Activated CD4-positive, alpha-beta T cell treated with anti-CD3 and anti-CD28 coated beads, Interleukin-2, amount 10 ng/mL, durations not matched to agents 24 days and 14 days (primary cell): ENCODE results near the gene TULP4. TPM values are rescaled to one million over a fixed set of nuclear protein-coding genes. Genes with fewer than 3 reads are reported as not detected.
"Not testable (repeated sequence)": the region's sequence is repeated elsewhere in the genome, so short reads cannot be mapped to it uniquely, and the experiment has no call there.

Source experiments
- DNase-seq: peaks from one replicate; pipeline ENCODE4 v3.0.0; 2022
- H3K27ac Mint-ChIP-seq: one replicate; pipeline ENCODE4 v1.8.0; 2022; ENCODE audit warnings: mild to moderate bottlenecking, mixed read lengths
- H3K27me3 Mint-ChIP-seq: one replicate; pipeline ENCODE4 v1.8.0; 2022; ENCODE audit warnings: mixed read lengths
- H3K36me3 Mint-ChIP-seq: one replicate; pipeline ENCODE4 v1.8.0; 2022; ENCODE audit warnings: low read depth, mild to moderate bottlenecking, mixed read lengths
- H3K4me1 Mint-ChIP-seq: one replicate; pipeline ENCODE4 v1.8.0; 2021; ENCODE audit warnings: mixed read lengths
- H3K4me3 Mint-ChIP-seq: one replicate; pipeline ENCODE4 v1.8.0; 2022; ENCODE audit warnings: mild to moderate bottlenecking, moderate library complexity, mixed read lengths
- H3K9me3 Mint-ChIP-seq: one replicate; pipeline ENCODE4 v1.8.0; 2021; ENCODE audit warnings: mixed read lengths
- intact Hi-C: fragments of 100-400 bp; cut with micrococcal nuclease; formaldehyde crosslinking; loops from one replicate; pipeline ENCODE4 v1.15.1; 2023
- total RNA-seq: library from RNA; stranded (reverse); gene quantifications from 2 replicates; pipeline ENCODE4 v1.2.3, GENCODE V29; 2022

Gene TULP4
- total RNA-seq, 1 donor from 2014 or later, result 23.9 TPM

GRCh38 chr6:158461954-158462353, 149.7 kb downstream of the TULP4 start:
- peaks cover 11% of the 10 kb centered on the region for H3K36me3 Mint-ChIP-seq
- no peak overlapping the region for H3K27ac Mint-ChIP-seq
- no peak for DNase-seq
- intact Hi-C loops, result no loop called here
- peaks cover 4% of the 10 kb centered on the region for H3K4me1 Mint-ChIP-seq
- H3K9me3 Mint-ChIP-seq, result no peaks in the 10 kb centered on the region
- no peak overlapping the region for H3K4me3 Mint-ChIP-seq
- no peaks in the 10 kb centered on the region for H3K27me3 Mint-ChIP-seq

DNA sequence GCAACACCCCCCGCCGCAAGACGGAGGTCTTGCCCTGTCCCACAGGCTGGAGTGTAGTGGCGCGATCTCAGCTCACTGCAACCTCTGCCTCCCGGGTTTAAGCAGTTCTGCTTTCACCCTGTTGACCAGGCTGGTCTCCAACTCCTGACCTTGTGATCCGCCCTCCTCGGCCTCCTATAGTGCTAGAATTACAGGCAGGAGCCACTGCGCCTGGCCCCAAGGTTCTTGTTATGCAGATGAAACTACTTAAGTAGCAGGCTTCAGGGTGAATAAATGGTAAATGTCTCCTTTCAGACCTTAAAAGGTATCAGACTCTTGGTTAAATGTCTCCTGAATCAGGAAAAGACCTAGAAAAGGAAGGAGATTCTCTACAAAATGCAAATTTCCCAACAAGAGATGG, 152.2 kb downstream of the TULP4 start:
- no peak for DNase-seq
- no peaks in the 10 kb centered on the region for H3K27me3 Mint-ChIP-seq
- H3K4me1 Mint-ChIP-seq, result peaks cover 4% of the 10 kb centered on the region
- intact Hi-C loops, result no loop called here
- H3K27ac Mint-ChIP-seq, result no peak overlapping the region
- no peaks in the 10 kb centered on the region for H3K9me3 Mint-ChIP-seq
- no peak overlapping the region for H3K4me3 Mint-ChIP-seq
- peaks cover 11% of the 10 kb centered on the region for H3K36me3 Mint-ChIP-seq

DNA sequence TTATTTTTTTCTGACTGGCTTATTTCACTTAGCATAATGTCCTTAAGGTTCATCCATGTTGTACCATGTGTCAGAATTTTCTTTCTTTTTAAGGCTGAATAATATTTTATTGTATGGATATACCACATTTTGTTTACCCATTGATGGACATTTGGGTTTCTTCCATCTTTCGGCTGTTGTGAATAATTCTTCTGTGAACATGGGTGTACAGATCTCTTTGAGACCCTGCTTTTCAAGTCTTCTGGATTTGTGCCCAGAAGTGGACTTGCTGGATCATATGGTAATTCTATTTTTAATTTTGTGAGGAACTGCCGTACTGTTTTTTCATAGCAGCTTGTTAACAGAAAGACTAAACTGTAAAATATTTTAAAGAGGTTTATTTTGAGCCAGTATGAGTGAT, 153.0 kb downstream of the TULP4 start:
- Mint-ChIP-seq H3K36me3 (peaks cover 8% of the 10 kb centered on the region), H3K27ac (no peak overlapping the region), H3K27me3 (no peaks in the 10 kb centered on the region), H3K4me3 (no peak overlapping the region), H3K4me1 (peaks cover 2% of the 10 kb centered on the region), H3K9me3 (no peaks in the 10 kb centered on the region)
- intact Hi-C loops, result no loop called here
- no peak for DNase-seq

- Mint-ChIP-seq H3K4me3 (no peak overlapping the region), H3K9me3 (no peaks in the 10 kb centered on the region), H3K27me3 (no peaks in the 10 kb centered on the region), H3K36me3 (peaks cover 8% of the 10 kb centered on the region), H3K27ac (no peak overlapping the region), H3K4me1 (peaks cover 2% of the 10 kb centered on the region)
- intact Hi-C loops, result no loop called here
- no peak for DNase-seq
These were observed 153.5 kb downstream of the TULP4 start for GRCh38 chr6:158465747-158466146.

- no peaks in the 10 kb centered on the region for H3K27me3 Mint-ChIP-seq
- H3K9me3 Mint-ChIP-seq, result no peaks in the 10 kb centered on the region
- no peak overlapping the region for H3K27ac Mint-ChIP-seq
These were observed 155.7 kb downstream of the TULP4 start for GRCh38 chr6:158467923-158468322.

DNA sequence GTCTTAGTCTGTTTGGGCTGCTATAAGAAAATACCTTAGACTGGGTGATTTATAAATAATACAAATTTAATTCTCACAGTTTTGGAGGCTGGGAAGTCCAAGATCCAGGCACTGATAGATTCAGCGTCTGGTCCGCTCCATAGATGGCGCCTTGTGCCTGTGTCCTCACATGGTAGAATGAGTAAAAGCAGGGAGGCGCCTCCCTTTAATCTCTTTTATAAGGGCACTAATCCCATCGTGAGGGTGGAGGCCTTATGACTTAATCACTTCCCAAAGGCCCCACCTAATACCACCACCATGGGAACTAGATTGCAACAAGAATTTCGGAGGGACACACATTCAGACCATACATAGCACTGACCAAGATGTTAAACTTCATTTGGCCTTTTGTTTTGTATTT, 156.4 kb downstream of the TULP4 start:
- no peak for DNase-seq
- Mint-ChIP-seq H3K27me3 (no peaks in the 10 kb centered on the region), H3K9me3 (no peaks in the 10 kb centered on the region), H3K36me3 (peaks cover 2% of the 10 kb centered on the region), H3K27ac (no peak overlapping the region), H3K4me3 (no peak overlapping the region), H3K4me1 (no peaks in the 10 kb centered on the region)
- intact Hi-C loops, result no loop called here

More at GRCh38 chr6:158467923-158468322, 155.7 kb downstream of the TULP4 start:
- Mint-ChIP-seq H3K4me3 (no peak overlapping the region), H3K4me1 (no peaks in the 10 kb centered on the region), H3K36me3 (peaks cover 5% of the 10 kb centered on the region)
- DNase-seq, result no peak
- intact Hi-C loops, result no loop called here

GRCh38 chr6:158470023-158470422, 157.8 kb downstream of the TULP4 start:
- H3K4me1 Mint-ChIP-seq, H3K36me3 Mint-ChIP-seq, H3K4me3 Mint-ChIP-seq, DNase-seq, H3K9me3 Mint-ChIP-seq, H3K27me3 Mint-ChIP-seq, intact Hi-C loops, H3K27ac Mint-ChIP-seq: not testable (repeated sequence)

- H3K27me3 Mint-ChIP-seq, result no peaks in the 10 kb centered on the region
- H3K36me3 Mint-ChIP-seq, result peaks cover under 1% of the 10 kb centered on the region
- no peak for DNase-seq
- no peak overlapping the region for H3K27ac Mint-ChIP-seq
- H3K9me3 Mint-ChIP-seq, result no peaks in the 10 kb centered on the region
- peaks cover 3% of the 10 kb centered on the region for H3K4me1 Mint-ChIP-seq
- no peak overlapping the region for H3K4me3 Mint-ChIP-seq
- intact Hi-C loops, result no loop called here
These were observed 159.1 kb downstream of the TULP4 start for GRCh38 chr6:158471339-158471738.

- no peaks in the 10 kb centered on the region for H3K9me3 Mint-ChIP-seq
- H3K36me3 Mint-ChIP-seq, result peaks cover 7% of the 10 kb centered on the region
- no peak overlapping the region for H3K4me3 Mint-ChIP-seq
- DNase-seq, result no peak
- H3K27me3 Mint-ChIP-seq, result no peaks in the 10 kb centered on the region
- intact Hi-C loops, result no loop called here
- H3K27ac Mint-ChIP-seq, result no peak overlapping the region
- H3K4me1 Mint-ChIP-seq, result peaks cover 3% of the 10 kb centered on the region
These were observed 160.2 kb downstream of the TULP4 start for GRCh38 chr6:158472447-158472846.

DNA sequence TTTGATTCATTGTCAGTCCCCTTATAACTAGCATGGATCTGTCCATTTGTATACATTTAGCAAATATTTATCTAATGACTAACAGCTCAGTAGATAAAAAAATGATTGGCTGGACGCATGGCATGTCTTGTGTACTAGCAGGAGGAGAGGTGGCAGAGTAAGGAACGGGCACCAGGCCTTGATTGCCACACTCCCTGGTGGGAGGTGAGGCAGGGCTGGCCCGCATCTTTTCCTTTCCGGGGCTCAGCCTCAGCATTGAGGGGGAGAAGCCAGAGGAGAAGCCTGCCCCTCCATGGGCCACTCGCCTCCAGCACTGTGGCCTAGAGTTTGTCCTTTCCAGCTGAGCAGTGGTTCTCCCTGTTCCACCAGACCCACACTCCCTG, 162.7 kb downstream of the TULP4 start:
- intact Hi-C loops, result no loop called here
- no peaks in the 10 kb centered on the region for H3K9me3 Mint-ChIP-seq
- peaks cover 8% of the 10 kb centered on the region for H3K36me3 Mint-ChIP-seq

DNA sequence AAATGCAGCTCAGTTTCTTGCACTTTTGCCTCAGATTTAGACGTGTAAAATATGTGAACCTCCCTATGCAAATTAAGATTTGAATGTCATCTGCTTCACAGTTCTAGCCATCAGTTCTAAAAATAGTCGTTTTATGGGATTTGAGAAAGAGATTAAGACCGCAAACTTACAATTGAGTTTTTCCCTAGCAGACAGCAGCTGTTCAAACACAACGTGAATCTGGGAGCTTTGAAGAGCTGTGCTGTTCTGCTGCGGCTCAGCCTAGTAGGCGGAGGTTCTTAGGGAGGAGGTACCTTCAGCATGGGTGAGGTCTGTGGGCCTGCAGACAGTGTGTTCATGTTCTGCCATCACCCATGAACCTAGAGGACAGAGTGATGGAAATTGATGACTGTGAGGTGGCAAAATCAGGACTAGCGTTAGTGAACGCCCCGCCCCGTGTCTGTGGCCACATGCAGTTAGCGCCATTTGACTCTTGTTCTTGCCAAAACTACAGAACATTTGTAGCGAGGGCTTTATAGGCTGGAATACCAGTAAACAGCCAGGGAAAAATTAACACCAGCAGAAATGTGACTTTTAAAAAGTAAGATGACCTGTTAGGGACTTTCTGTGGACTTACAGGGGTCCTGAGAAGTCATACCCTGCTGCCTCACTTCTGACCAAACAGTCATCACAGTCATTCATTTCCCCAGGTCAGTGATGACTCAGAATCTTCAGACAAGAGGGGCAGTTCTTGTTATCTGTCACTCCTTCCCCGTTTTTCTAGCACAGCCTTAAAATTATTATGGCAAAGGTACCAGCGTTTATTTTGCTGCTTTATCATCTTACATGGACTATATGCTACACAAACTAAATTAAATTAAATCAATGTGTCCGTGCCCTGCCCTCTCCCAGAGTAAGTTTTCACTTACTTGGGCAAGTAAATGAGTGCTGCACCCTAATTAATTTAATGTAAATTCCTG, 163.4 kb downstream of the TULP4 start:
- Mint-ChIP-seq H3K4me1 (peaks cover 3% of the 10 kb centered on the region), H3K36me3 (peaks cover 8% of the 10 kb centered on the region), H3K27ac (no peak overlapping the region), H3K4me3 (no peak overlapping the region), H3K27me3 (no peaks in the 10 kb centered on the region), H3K9me3 (no peaks in the 10 kb centered on the region)
- DNase-seq, result no peak
- intact Hi-C loops, result no loop called here

More for the DNA sequence above, 162.7 kb downstream of the TULP4 start:
- H3K27me3 Mint-ChIP-seq, result no peaks in the 10 kb centered on the region
- no peak overlapping the region for H3K4me3 Mint-ChIP-seq
- DNase-seq, result no peak
- peaks cover 3% of the 10 kb centered on the region for H3K4me1 Mint-ChIP-seq
- H3K27ac Mint-ChIP-seq, result no peak overlapping the region

DNA sequence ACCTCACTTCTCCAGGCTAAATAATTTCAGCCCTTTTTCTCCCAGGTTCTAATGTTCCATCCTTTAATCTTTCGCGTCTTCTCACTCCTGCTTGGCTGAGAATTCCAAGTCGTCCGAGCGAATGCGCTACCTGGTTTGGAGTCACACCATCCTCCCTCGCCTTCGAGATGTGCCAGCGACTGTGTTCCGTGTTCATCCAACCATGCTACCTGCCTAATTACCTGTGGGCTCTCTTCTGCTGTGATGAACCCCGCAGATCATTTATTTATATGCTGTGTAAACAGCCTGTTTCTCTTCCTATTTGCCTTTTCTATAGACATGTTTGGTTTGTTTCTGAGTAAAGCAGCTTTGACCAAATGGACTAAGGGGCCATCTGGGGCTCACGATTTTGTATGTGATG, 164.1 kb downstream of the TULP4 start:
- Mint-ChIP-seq H3K36me3 (peaks cover 11% of the 10 kb centered on the region), H3K4me3 (no peak overlapping the region), H3K27me3 (no peaks in the 10 kb centered on the region), H3K4me1 (peaks cover 3% of the 10 kb centered on the region), H3K9me3 (no peaks in the 10 kb centered on the region), H3K27ac (no peak overlapping the region)
- intact Hi-C loops, result no loop called here
- no peak for DNase-seq

DNA sequence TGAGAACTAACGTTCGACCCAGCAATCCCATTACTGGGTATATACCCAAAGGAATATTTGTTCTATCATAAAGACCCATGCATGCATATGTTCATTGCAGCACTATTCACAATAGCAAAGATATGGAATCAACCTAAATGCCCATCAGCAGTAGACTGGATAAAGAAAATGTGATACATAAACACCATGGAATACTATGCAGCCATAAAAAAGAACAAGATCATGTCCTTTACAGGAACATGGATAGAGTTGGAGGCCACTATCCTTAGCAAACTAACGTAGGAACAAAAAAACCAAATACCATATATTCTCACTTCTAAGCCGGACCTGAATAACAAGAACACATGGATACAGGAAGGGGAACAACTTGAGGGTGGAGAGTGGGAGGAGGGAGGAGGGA, 165.5 kb downstream of the TULP4 start:
- H3K36me3 Mint-ChIP-seq, result peaks cover 11% of the 10 kb centered on the region
- H3K4me1 Mint-ChIP-seq, H3K27me3 Mint-ChIP-seq, H3K9me3 Mint-ChIP-seq, H3K4me3 Mint-ChIP-seq, intact Hi-C loops, H3K27ac Mint-ChIP-seq, DNase-seq: not testable (repeated sequence)

GRCh38 chr6:158480989-158481388, 168.7 kb downstream of the TULP4 start:
- no peaks in the 10 kb centered on the region for H3K4me1 Mint-ChIP-seq
- DNase-seq, result no peak
- intact Hi-C loops, result no loop called here
- no peaks in the 10 kb centered on the region for H3K9me3 Mint-ChIP-seq
- peaks cover 11% of the 10 kb centered on the region for H3K36me3 Mint-ChIP-seq
- no peaks in the 10 kb centered on the region for H3K27me3 Mint-ChIP-seq
- H3K4me3 Mint-ChIP-seq, result no peak overlapping the region
- H3K27ac Mint-ChIP-seq, result no peak overlapping the region
